Loucy (cell line): ENCODE data around the gene TMEM235.

Experiments used
- H2AFZ ChIP-seq: fragments of 200-600 bp; sonication (generic); 2 replicates; pipeline ENCODE4 v1.6.0; 2016; ENCODE audit warnings: antibody characterized with exemption, mild to moderate bottlenecking, low read length, moderate library complexity
- H3F3A ChIP-seq: fragments of 200-600 bp; 2 replicates; pipeline ENCODE4 v1.6.0; 2016; ENCODE audit warnings: antibody characterized with exemption, low read depth, mild to moderate bottlenecking
- H3K27me3 ChIP-seq: fragments of 200-600 bp; sonication (generic); 2 replicates; pipeline ENCODE4 v1.6.1; 2014; ENCODE audit warnings: low read length, mild to moderate bottlenecking; ENCODE audit not compliant: insufficient read depth, poor library complexity, severe bottlenecking
- H3K36me3 ChIP-seq: fragments of 200-600 bp; sonication (generic); 2 replicates; pipeline ENCODE4 v1.6.1; 2016; ENCODE audit warnings: low read length; ENCODE audit not compliant: insufficient read depth
- H3K4me1 ChIP-seq: fragments of 200-600 bp; sonication (generic); 2 replicates; pipeline ENCODE4 v1.5.1; 2014; ENCODE audit warnings: low read length, mild to moderate bottlenecking; ENCODE audit not compliant: insufficient read depth, poor library complexity, severe bottlenecking
- H3K4me2 ChIP-seq: fragments of 200-600 bp; sonication (generic); 2 replicates; pipeline ENCODE4 v1.6.0; 2014; ENCODE audit warnings: antibody characterized with exemption, low read length, low read depth, mild to moderate bottlenecking; ENCODE audit not compliant: poor library complexity, severe bottlenecking
- H3K4me3 ChIP-seq: fragments of 200-600 bp; sonication (generic); 2 replicates; pipeline ENCODE4 v1.5.1; 2014; ENCODE audit warnings: low read length, mild to moderate bottlenecking, mixed read lengths; ENCODE audit not compliant: poor library complexity, severe bottlenecking
- H3K79me2 ChIP-seq: fragments of 200-600 bp; sonication (generic); 2 replicates; pipeline ENCODE4 v1.6.1; 2014; ENCODE audit warnings: low read length; ENCODE audit not compliant: insufficient read depth
- H3K9ac ChIP-seq: fragments of 200-600 bp; sonication (generic); 2 replicates; pipeline ENCODE4 v1.6.0; 2014; ENCODE audit warnings: mild to moderate bottlenecking, low read depth, low read length, moderate library complexity; ENCODE audit not compliant: poor library complexity, severe bottlenecking
- H3K9me2 ChIP-seq: fragments of 200-600 bp; sonication (generic); replicated peaks from 2 replicates; pipeline ENCODE4 v1.6.1; 2016; ENCODE audit warnings: low read depth, low read length, mixed read lengths
- H3K9me3 ChIP-seq: fragments of 200-600 bp; sonication (generic); 2 replicates; pipeline ENCODE4 v1.6.1; 2014; ENCODE audit warnings: mild to moderate bottlenecking, antibody characterized with exemption, low read length, low read depth; ENCODE audit not compliant: insufficient read depth
- H4K20me1 ChIP-seq: fragments of 200-600 bp; sonication (generic); 2 replicates; pipeline ENCODE4 v1.6.0; 2014; ENCODE audit warnings: antibody characterized with exemption, low read length, mild to moderate bottlenecking; ENCODE audit not compliant: insufficient read depth, poor library complexity, severe bottlenecking
- EZH2phosphoT487 ChIP-seq: fragments of 200-600 bp; IDR thresholded peaks from 2 replicates; pipeline ENCODE4 v1.6.1; 2018; ENCODE audit warnings: antibody characterized with exemption, mild to moderate bottlenecking, moderate library complexity, borderline replicate concordance
- TF ChIP-seq, protein P1 (sequence below): fragments of 200-600 bp; sonication (generic); conservative IDR thresholded peaks from 2 replicates; pipeline ENCODE4 v1.5.1; 2014; ENCODE audit warnings: mild to moderate bottlenecking, antibody characterized with exemption, low read length

Gene TMEM235

DNA sequence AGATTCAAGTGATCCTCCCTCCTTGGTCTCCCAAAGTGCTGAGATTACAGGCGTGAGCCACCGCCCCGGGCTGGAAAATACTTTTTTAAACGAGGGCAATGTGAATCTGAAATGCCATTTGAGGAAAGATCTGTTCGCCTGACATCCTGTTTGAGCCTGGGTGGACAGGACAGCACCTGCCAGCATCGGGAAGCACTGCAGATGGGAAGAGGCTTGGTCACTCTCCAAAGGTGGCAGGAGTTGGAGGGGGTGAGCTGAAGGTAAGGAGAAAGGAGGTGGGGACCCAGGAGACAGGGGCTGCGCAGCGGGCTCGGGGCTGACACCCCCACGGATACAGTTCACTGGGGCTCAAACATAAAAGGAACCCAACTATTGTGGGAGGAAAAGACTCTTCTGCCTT lies 21.3 kb upstream of the TMEM235 start:
- no peak overlapping the region for H3K4me2 ChIP-seq
- no peaks in the 10 kb centered on the region for H3F3A ChIP-seq
- H3K36me3 ChIP-seq, result no peaks in the 10 kb centered on the region
- H3K4me3 ChIP-seq, result no peak overlapping the region
- H3K79me2 ChIP-seq, result peaks cover 11% of the 10 kb centered on the region
- no peaks in the 10 kb centered on the region for H3K9me2 ChIP-seq
- no peaks in the 10 kb centered on the region for H3K27me3 ChIP-seq
- no peaks in the 10 kb centered on the region for H3K9me3 ChIP-seq
- no peak overlapping the region for H2AFZ ChIP-seq
- H3K9ac ChIP-seq, result no peak overlapping the region
- H3K4me1 ChIP-seq, result no peaks in the 10 kb centered on the region
- TF ChIP-seq EZH2phosphoT487, result no peak
- TF ChIP-seq, protein P1, sequence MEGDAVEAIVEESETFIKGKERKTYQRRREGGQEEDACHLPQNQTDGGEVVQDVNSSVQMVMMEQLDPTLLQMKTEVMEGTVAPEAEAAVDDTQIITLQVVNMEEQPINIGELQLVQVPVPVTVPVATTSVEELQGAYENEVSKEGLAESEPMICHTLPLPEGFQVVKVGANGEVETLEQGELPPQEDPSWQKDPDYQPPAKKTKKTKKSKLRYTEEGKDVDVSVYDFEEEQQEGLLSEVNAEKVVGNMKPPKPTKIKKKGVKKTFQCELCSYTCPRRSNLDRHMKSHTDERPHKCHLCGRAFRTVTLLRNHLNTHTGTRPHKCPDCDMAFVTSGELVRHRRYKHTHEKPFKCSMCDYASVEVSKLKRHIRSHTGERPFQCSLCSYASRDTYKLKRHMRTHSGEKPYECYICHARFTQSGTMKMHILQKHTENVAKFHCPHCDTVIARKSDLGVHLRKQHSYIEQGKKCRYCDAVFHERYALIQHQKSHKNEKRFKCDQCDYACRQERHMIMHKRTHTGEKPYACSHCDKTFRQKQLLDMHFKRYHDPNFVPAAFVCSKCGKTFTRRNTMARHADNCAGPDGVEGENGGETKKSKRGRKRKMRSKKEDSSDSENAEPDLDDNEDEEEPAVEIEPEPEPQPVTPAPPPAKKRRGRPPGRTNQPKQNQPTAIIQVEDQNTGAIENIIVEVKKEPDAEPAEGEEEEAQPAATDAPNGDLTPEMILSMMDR, result no peak
- no peaks in the 10 kb centered on the region for H4K20me1 ChIP-seq

DNA sequence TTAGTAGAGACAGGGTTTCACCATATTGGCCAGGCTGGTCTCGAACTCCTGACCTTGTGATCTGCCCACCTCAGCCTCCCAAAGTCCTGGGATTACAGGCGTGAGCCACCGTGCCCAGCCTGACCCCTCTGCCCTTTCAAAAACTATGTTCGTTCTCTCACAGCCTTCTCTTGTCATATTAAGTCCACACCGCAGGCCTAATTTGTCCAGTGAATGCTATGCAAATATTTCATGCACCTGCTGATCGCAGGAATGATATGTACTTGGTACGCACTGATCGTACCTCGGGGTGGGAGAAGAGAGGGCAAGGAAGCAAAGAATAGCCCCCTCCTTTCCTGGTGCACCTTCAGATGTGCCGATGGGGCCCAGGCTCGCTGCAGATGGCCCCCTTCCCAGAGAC lies 20.4 kb upstream of the TMEM235 start:
- no peak for TF ChIP-seq EZH2phosphoT487
- TF ChIP-seq, protein P1, result no peak
- no peaks in the 10 kb centered on the region for H3K9me2 ChIP-seq
- H2AFZ ChIP-seq, result no peak overlapping the region
- H3K4me3 ChIP-seq, result no peak overlapping the region
- peaks cover 20% of the 10 kb centered on the region for H3K79me2 ChIP-seq
- no peaks in the 10 kb centered on the region for H3K36me3 ChIP-seq
- peaks cover 7% of the 10 kb centered on the region for H3K4me1 ChIP-seq
- H3K4me2 ChIP-seq, result no peak overlapping the region
- no peaks in the 10 kb centered on the region for H3F3A ChIP-seq
- no peaks in the 10 kb centered on the region for H3K9me3 ChIP-seq
- H4K20me1 ChIP-seq, result peaks cover 5% of the 10 kb centered on the region
- no peak overlapping the region for H3K9ac ChIP-seq
- H3K27me3 ChIP-seq, result no peaks in the 10 kb centered on the region

DNA sequence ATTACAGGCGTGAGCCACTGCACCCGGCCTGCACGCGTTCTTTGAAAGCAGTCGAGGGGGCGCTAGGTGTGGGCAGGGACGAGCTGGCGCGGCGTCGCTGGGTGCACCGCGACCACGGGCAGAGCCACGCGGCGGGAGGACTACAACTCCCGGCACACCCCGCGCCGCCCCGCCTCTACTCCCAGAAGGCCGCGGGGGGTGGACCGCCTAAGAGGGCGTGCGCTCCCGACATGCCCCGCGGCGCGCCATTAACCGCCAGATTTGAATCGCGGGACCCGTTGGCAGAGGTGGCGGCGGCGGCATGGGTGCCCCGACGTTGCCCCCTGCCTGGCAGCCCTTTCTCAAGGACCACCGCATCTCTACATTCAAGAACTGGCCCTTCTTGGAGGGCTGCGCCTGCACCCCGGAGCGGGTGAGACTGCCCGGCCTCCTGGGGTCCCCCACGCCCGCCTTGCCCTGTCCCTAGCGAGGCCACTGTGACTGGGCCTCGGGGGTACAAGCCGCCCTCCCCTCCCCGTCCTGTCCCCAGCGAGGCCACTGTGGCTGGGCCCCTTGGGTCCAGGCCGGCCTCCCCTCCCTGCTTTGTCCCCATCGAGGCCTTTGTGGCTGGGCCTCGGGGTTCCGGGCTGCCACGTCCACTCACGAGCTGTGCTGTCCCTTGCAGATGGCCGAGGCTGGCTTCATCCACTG lies 17.3 kb upstream of the TMEM235 start, which contains the start of gene BIRC5:
Gene BIRC5, plus strand, starts transcription at position 238 of the 690 bp plus-strand sequence. Its CDS starts 64 bp downstream, at position 302.
- peak within 1 kb of the TSS; percentile 81 for H2AFZ ChIP-seq

More for the DNA sequence above, 17.3 kb upstream of the TMEM235 start, which contains the start of gene BIRC5:
- Histone ChIP-seq H3K27me3 (no peaks in the 10 kb centered on the region), H3K36me3 (peaks cover 11% of the 10 kb centered on the region; the same call in 1 of the 2 replicates), H3K9ac (peak within 1 kb of the TSS; percentile 97), H3K9me2 (no peaks in the 10 kb centered on the region), H3F3A (no peaks in the 10 kb centered on the region), H3K9me3 (no peaks in the 10 kb centered on the region), H3K4me1 (peaks cover 15% of the 10 kb centered on the region), H4K20me1 (peaks cover 5% of the 10 kb centered on the region), H3K4me3 (peak within 1 kb of the TSS; percentile 74), H3K4me2 (peak within 1 kb of the TSS; percentile 99), H3K79me2 (peaks cover 46% of the 10 kb centered on the region)
- TF ChIP-seq, protein P1, result no peak
- no peak for TF ChIP-seq EZH2phosphoT487
